GM18951 (cell line): ENCODE measurements around the gene DUOX1.

Experiments
- POLR2A ChIP-seq: IDR thresholded peaks from 4 replicates; pipeline ENCODE4 v1.6.1; 2011; ENCODE audit warnings: mild to moderate bottlenecking; ENCODE audit not compliant: insufficient read length, insufficient read depth; ENCODE audit errors: extremely low read depth
- in situ Hi-C: fragments of 300-500 bp; cut with MboI; formaldehyde crosslinking; loops from one replicate; pipeline ENCODE4 v1.12.0; 2022; ENCODE audit warnings: low sequenced_read_pairs, mixed read lengths, inconsistent platforms; ENCODE audit not compliant: unreplicated experiment

Gene DUOX1

DNA sequence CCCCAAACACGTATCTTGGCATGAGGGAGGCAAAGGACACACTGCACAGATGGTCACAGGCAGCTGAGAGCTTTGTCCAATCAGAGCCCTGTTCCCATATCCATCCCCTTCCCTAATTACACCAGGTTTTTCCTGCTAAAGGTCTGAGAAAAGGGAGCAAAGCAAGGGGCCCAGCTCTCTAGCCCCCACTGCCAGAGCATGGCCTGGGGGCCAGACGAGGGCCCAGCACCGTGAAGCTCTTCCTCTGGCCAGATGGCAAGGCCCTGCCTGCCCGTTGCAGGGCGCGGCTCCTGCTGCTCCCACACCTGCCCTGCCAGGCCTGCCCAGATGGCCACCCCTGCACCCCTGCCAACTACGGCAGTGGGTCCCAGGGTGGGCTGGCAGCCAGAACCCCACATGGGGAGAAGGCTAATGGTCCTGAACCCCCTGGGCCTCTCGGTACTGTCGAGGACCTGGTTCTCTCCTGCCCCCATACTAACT lies 54.8 kb downstream of the DUOX1 start:
- TF ChIP-seq POLR2A: no peak
- in situ Hi-C loops: no loop called here

DNA sequence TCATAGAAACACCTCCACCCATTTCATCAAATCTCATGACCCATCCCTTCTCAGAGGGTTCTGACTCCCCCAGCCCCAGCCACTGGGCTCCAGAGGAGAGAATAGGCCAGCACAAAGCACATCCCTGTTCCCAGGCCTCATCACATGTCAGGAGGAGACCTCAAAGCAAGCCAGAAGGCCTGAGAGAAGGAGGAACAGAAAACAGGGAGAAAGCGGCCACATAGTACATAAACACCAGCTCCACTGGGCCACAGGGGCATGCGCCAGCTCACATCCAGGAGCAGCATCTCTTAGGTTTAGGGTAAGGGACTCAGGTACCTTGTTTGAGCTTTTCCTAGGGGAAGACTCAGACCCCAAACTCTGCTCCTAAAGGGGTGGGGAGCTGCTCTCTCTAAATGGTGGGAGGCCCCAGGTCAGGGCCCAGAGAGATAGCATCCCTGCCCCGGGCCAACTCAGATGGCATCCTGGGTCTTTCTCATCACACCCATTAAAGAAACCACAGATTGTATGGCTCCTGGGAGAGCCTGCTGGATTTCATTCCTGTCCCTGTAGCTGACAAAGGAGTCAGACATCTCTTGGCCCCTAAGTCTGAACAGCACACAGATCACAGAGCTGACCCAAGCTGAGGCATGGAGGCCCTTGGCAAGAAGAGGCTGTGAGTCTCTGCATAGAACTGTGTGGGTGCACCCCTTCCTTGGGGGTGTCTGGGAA lies 55.4 kb downstream of the DUOX1 start:
- TF ChIP-seq POLR2A: no peak
- in situ Hi-C loops: no loop called here

GRCh38 chr15:45185903-45186770 lies 56.3 kb downstream of the DUOX1 start:
- TF ChIP-seq POLR2A: no peak
- in situ Hi-C loops: no loop called here

DNA sequence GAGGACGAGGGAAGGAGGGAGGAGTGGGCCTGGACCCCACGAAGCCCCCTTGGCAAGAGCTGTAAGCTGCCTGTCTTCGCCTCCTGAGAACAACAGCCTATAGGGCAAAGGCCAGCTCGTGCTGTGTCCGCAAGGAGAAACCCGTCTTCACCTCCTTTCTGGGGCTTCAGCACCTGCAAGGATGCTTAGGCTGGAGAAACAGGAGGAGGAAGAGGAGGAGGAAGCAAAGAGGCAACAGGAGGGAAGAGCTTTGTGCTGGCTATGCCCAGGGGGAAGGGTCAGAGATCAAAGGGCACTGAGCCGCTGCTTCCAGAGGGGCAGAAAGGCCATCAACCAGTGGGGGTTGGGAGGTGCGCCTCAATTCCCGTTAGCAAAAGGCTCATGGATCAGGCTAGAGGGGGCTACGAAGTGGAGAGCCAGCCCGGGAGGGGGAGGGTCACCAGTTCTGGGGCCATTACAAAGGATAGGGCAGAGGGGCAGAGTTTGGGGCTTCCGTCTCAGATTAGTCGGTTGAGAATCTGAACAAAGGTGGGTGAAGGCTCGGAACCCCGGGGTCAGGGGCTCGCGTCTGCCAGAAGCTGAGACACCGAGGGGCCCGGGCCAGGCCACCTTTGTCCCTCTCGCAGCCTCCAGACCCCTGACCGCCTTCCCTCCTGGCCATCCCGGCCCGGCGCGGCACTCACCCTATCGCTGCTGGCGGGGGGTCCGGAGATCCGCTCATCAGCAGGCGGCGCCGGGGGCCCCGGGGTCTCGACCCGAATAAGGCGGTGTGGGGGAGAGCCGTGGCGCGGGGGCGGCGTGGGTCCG lies 57.2 kb downstream of the DUOX1 start:
- in situ Hi-C loops: no loop called here
- TF ChIP-seq POLR2A: no peak

- TF ChIP-seq POLR2A: no peak
- in situ Hi-C loops: no loop called here
Measured at GRCh38 chr15:45187578-45187893, 57.7 kb downstream of the DUOX1 start.

DNA sequence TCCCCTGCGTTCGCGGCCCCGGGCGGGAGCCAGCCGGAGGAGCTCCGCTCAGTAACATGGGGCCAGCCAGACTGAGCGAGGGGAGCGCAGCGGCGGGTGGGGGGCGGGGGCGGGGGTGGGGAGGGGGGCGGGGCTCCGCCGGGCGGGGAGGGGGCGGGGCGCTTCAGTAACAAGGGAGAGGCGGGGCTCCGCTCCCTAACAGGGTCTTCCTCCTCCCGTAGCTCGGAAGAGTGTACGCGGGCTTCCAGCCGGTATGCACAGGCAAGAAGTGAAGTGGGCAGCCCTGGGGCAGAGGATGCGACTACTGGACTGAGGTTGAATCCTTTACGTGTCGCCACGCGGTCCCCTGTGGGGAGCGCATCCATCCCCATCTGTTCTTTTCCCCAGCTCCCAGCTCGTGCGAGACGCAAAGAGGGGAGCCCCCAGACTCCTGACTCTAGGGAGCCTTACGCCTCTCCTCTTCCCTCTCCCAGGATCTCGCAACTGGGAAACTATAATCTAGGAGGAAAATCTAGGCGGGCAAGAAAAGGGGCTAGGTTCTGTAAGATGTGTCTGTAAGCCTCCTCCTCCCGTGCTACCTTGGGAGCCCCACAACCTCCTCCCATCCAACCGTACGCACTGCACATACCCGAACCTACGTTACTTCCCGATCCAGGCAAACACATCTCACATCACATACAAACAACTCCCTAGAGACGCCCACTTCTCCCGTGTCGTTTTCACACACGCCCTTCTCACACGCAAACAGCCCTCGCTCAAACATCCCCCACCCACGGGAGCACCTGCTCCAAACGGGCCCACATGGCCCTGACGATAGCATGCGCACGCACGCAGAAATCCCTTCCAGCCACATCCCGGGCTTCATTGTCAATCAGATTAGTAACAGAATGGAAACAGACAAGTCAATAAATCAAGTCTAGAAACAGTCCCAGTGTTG lies 58.4 kb downstream of the DUOX1 start, which contains the start of gene SHF:
Gene SHF (minus strand): TSS at position 73 of the 937 bp plus-strand sequence. CDS start 15 bp downstream, at position 58.
- TF ChIP-seq POLR2A: no peak
- in situ Hi-C loops: no loop called here

DNA sequence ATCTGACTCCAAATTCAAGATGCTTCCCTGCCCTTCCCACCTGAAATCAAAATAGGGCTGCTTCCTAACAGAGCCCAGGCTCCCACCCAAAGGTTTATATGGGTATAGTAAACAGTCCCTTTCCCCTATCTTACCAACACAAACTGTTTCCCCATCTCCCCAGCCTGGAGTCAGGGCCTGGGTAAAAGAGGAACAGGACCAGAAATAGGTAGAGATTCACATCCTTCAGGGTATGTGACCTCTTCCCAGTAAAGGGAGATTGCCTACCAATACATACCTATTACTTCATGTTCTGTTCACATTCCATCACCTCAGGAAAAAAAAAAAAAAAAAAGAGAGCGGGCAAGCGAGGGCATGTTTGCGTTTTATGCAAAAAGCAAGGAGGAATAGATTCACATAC lies 67.7 kb downstream of the DUOX1 start:
- no peak for TF ChIP-seq POLR2A
- in situ Hi-C loops: no loop called here

GRCh38 chr15:45198337-45199135 lies 68.7 kb downstream of the DUOX1 start:
- peak; percentile 78 for TF ChIP-seq POLR2A
- in situ Hi-C loops: no loop called here

GRCh38 chr15:45199136-45199810 lies 69.5 kb downstream of the DUOX1 start:
- TF ChIP-seq POLR2A: no peak
- in situ Hi-C loops: no loop called here

- in situ Hi-C loops: loop anchor here (10.0 kb wide), 1 partner anchor 205 kb away; a partner anchor contains a TSS
- peak; percentile 67 for TF ChIP-seq POLR2A
Measured at GRCh38 chr15:45200001-45200798, 70.4 kb downstream of the DUOX1 start.
